ENCODE data around the gene SPATA6L.
"Not testable (repeated sequence)": the region's sequence is repeated elsewhere in the genome, so short reads cannot be mapped to it uniquely, and the experiment has no call there.

The SPATA6L gene

DNA sequence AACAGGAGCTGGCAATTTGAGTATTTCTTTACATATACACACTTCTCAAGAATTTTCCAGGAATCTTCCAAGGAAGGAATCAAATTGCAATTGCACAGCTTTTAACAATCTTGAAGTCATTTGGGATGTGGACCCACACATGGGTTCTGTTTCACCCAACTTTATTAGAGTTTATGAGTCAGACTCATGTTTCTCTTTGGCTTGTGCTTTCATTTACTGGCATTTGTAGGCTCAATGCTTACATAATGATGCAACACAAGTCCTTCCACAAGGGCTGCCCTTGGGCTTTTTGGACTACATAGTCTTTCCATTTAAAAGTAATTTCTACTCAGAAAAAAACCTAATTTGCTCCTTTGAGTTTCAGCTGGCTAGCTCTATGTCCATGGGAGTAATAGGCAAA is 8.5 kb upstream of the SPATA6L start:
- no peak for DNase-seq

- DNase-seq, result no peak
Measured at GRCh38 chr9:4671737-4672136, 5.5 kb upstream of the SPATA6L start.

DNA sequence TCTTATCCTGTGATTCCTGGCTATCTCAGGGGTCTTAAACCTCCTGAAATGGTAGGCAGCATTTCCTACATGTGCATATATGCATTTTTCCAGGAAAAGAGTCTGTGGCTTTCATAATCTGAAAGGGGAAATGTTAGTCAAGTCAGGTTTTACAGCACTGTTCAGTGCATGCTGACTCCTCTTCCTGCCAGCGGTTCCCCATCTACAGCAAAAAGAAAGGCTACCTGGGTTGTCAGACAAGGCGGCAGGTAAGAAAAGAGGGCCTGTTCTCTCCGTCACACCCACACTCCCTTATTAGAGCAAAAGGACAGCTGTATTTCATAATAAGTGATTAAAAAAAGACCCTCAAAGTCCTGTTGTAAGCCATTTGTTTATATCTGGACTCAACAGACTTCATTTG is 4.3 kb upstream of the SPATA6L start:
- no peak for DNase-seq

DNA sequence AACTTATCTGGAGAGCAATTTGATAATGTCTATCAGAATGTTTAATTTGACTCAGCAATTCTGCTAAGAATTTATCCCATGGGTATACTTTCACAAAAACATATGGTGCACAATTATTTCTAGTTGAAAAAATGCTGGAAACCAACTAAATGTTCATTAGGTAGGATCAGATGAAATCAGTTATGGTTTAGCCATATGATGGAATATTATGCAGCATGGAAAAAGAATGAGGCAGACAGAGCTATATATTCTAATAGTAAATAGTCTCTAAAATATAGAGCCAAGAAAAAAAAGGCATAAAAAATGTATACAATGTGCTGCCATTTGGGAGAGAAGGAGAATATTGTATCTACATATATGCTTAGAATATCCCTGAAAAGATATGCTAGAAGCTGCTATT is 3.6 kb upstream of the SPATA6L start:
- no peak for DNase-seq

GRCh38 chr9:4668604-4669003 is 2.3 kb upstream of the SPATA6L start:
- no peak for DNase-seq

DNA sequence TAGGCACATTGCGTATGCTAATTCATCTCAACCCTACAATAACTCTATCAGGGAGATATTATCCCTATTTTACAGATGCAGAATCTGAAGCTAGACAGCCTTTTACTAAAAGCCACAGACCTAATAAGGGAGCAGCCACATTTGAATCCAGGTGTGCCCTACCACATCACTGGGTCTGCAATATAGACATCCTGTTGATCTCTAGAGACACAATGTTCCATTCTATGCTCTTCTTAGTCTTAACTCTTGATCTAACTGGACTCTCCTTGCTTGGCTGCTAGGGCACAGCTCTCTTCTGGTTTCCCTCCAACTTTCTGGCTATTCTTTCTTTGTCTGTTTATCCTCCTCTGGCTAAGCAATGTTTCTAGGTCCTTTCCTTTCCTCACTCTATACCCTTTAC is 1.4 kb upstream of the SPATA6L start:
- DNase-seq, result no peak

DNA sequence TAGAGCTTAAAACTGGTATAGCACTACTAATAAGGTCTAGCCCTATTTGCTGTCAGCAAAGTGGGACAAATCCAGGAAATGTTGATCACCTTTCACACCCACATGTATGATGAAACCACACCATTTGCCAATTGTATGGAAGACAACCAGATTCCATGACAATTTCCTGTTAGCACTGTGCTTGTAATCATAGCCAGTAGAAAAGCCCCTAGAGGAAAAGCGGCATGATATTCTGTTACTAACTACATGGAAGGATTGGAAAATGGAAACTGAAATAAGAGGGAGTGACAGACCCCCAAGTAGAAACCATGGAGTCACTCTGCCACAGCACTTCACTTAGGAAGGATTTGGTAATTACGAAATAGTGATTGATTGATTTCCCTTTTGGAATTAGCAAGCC is 923 bp downstream of the SPATA6L start:
- DNase-seq, result no peak

- DNase-seq, result no peak
Measured at GRCh38 chr9:4663956-4664355, 2.3 kb downstream of the SPATA6L start.

- DNase-seq, result no peak
Measured at GRCh38 chr9:4662989-4663792, 3.1 kb downstream of the SPATA6L start.

DNA sequence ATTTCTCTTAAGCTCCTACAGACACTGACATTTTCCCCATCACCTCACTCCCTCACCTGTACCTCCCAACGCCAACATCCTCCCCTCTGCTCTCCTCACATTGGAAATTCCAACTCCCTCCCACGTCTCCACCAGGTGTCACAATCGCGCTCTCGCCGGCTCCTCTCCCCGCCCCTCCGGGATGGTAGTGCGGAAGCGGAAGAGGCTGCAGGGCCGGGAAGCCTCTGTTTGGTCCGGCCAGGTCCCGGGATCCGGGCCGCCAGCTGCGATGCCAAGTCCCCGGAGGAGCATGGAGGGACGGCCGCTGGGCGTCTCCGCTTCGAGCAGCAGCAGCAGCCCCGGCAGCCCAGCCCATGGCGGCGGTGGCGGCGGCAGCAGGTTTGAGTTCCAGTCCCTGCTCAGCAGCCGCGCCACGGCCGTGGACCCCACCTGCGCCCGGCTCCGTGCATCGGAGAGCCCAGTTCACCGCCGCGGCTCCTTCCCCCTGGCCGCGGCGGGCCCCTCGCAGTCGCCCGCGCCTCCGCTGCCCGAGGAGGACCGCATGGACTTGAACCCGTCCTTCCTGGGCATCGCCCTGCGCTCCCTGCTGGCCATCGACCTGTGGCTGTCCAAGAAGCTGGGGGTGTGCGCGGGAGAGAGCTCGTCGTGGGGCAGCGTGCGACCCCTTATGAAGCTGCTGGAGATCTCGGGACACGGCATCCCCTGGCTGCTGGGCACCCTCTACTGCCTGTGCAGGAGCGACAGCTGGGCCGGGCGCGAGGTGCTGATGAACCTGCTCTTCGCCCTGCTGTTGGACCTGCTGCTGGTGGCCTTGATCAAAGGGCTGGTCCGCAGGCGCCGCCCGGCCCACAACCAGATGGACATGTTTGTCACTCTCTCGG is 3.9 kb downstream of the SPATA6L start, which contains the start of gene PLPP6:
Gene PLPP6 (plus strand): TSS at position 187 of the 881 bp plus-strand sequence. CDS start 82 bp downstream, at position 269.
- peak; percentile 72 for DNase-seq

GRCh38 chr9:4661611-4662010 is 4.7 kb downstream of the SPATA6L start:
- DNase-seq, result no peak

DNA sequence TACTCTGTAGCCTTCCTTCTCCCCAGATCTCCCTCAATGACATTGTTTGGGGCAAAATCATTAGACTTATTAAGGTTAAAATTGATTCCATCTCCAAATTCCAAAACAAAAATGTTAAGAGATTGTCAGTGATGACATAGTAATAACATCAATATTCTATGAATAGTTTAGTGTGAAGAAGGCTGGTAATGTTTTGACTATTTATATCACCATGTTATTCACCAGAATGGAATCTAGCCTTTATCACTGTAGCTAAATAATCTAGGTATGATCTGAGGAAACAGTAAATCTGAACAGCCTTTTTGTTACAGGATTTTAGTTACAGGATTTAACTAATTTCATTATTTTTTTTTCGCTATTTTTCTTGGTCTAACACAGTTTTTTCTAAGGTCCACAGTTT is 5.1 kb downstream of the SPATA6L start:
- DNase-seq, result no peak

DNA sequence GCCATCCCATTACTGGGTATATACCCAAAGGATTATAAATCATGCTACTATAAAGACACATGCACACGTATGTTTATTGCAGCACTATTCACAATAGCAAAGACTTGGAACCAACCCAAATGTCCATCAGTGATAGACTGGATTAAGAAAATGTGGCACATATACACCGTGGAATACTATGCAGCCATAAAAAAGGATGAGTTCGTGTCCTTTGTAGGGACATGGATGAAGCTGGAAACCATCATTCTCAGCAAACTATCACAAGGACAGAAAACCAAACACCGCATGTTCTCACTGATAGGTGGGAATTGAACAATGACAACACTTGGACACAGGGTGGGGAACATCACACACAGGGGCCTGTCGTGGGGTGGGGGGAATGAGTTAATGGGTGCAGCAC is 5.6 kb downstream of the SPATA6L start:
- not testable (repeated sequence) for DNase-seq

DNA sequence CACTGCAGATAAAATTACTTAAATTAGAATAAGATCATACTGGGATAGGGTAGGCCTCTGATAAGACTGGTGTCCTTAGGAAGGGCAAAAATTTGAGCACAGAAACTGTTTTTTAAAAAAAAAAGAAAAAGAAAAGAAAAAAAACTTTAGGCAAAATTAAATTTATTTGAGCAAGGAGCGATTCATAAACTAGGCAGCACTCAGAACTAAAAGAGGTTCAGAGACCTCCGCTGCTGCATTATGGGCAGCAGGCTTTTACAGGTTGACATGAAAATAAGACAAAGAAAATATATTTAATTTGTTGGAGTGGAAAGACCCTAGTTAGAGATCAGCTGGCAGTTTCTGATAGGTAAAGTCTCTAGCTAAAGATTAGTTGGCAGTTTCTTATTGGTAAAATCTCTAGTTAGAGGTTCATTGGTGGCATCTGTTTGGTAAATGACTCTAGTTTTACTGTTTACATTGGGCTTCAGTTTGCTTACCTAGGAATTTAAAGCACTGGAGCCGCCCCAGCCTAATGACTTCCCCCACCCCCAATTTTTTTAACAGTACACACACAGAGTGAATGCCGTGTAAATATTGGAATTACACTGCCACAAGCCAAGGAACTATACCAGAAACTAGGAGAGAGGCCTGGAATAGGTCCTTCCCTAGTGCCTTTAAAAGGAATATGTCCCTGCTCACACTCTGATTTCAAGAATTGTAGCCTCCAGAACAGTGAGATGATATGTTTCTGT is 8.7 kb downstream of the SPATA6L start:
- DNase-seq, result no peak

DNA sequence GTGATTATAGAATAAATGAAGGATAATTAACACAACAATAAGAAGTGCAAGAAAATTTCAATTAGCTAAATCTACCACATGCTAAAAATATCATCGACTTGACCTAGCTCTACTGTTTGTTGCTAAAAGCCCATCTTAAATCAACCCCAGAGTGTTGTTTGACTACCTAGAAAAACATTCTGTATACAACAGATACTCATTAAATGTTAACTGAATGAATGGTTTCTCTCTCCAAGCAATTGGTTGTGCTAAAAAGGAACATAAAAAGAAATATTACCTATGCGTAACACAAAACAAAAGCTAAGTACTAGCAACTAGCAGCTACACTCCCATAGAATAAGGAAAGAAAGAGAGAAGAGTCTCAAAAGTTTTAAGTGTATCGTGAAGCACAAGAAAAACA is 9.7 kb downstream of the SPATA6L start:
- DNase-seq, result no peak

DNA sequence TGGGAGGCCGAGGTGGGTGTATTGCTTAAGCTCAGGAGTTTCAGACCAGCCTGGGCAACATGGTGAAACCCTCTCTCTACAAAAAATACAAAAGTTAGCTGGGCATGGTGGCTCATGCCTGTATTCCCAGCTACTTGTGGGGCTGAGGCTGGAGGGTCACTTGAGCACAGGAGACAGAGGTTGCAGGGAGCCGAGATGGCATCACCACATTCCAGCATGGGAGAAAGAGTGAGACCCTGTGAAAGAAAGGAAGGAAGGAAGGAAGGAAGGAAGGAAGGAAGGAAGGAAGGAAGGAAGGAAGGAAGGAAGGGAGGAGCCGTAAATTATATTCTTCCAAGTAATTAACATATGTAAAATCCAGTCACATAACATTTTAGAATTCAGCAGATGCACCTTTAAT is 10.1 kb downstream of the SPATA6L start:
- DNase-seq, result not testable (repeated sequence)

DNA sequence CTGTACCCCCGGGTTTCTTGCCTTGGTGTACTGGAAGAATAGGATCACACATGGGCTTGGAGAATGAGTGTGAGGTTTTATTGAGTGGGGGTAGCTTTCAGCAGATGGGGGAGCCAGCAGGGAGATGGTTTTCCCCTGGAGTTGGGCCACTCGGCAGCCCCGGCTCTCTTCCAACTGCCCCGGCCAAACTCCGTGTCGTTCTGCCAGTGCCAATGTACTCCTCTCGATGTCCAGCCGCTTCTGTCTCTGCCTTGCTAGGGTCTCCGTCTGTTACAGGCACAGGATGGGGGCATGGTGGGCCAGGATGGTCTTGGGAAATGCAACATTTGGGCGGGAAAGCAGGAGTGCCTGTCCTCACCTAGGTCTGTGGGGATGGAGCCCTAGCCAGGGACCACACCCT is 11.7 kb downstream of the SPATA6L start:
- DNase-seq, result no peak

DNA sequence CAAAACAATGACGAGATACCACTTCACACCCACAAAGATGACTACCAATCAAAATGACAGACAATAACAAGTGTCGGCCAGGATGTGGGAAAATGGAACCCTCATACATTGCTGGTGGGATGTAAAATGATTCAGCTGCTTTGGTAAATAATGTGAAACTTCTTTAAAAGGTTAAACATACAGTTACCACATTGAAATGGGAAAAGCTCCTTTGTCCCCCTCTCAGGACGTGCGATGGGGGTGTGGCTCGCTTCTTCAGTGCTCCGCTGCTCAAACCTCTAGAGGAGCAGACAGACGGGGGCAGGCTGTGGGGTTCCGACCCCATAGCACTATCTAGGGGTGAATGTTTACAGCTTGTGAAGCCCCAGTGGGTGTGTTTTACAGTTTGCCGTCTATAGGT is 12.2 kb downstream of the SPATA6L start:
- no peak for DNase-seq

DNA sequence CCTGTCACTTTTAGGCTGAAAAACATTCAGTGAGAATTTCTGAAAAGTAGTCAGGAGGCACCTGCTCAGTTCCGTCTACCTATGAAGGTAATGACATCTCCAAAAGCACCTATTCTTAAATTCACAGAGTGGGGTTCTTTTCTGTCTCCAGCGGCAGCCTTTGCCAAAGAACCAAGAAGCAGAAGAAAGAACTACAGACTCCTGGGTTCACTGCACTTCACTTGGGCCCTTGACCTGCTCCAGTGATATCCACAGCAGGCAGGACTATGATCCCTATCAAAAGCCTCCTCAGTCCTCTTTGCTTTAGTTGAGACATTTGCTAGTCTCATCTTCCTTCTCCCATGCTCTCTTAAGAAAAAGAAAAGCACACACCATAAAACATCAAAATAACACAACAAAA is 23.9 kb downstream of the SPATA6L start:
- no peak for DNase-seq

DNA sequence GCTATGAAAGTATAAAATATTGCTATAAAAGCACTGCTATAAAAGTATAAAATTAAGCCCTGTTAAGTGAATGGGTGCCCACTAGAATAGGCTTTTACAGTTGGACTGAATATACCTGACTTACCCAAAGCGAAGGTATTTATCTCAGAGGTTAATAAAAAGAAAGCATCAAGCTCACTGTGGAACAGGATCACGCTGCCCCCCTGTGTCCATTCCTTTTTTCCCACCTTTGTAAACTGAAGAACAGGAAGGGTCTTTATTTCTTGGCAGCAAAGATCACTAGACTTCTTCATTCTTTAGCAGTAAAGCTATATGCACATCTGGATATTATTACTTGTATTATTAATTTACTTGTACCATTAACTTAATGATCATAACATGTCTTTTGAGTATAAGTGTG is 26.3 kb downstream of the SPATA6L start:
- peak; percentile 12 for DNase-seq

- no peak for DNase-seq
Measured at GRCh38 chr9:4639420-4639819, 26.9 kb downstream of the SPATA6L start.

- no peak for DNase-seq
Measured at GRCh38 chr9:4638968-4639367, 27.3 kb downstream of the SPATA6L start.

DNA sequence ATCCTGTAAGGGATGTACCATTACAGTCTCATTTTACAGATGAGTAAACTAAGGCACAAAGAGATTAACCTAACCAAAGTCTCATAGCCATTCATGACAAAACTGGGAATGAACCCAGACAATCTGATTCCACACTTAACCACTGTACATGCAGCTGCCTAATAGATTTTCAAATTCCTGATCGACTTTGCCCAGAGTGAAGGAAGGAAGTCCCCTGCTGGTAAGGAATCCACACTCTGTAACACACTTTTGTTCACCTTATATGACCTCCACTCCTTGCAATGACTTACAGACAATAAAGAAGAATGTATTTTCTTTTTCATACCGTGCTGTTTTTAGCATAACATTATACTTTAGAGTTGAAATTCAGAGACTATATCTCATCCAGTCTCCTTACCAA is 35.4 kb downstream of the SPATA6L start:
- DNase-seq, result no peak
